Measurements from ENCODE around the gene PON3. TPM values are rescaled to one million over a fixed set of nuclear protein-coding genes. Genes with fewer than 3 reads are reported as not detected.

The PON3 gene
- total and polyA plus RNA-seq, 2 experiments from 2014 or later, result not detected

GRCh38 chr7:95309951-95310350 is 86.2 kb downstream of the PON3 start:
- H3K27me3 ChIP-seq, result no peaks in the 10 kb centered on the region
- DNase-seq (ENCODE audit: low read depth in 1 of 2, low spot score in 1 of 2), result no peak
- H3K4me1 ChIP-seq (ENCODE audit: low read depth), result no peaks in the 10 kb centered on the region
- no peaks in the 10 kb centered on the region for H3K9me3 ChIP-seq (ENCODE audit: low read depth)
- no peak for TF ChIP-seq CTCF (IDR thresholded peaks at IDR 0.05; ENCODE audit: low read depth, low read length)
- H3K4me3 ChIP-seq, result no peak overlapping the region
- H3K27ac ChIP-seq, result no peak overlapping the region
- H3K36me3 ChIP-seq, result no peaks in the 10 kb centered on the region

Other genes with a start within 250 kb of the PON3 start
- not detected in 2 replicates for gene PON1, start 71.8 kb downstream of the PON3 start, total RNA-seq
- gene PON1, start 71.8 kb downstream of the PON3 start, polyA plus RNA-seq, result 0.34 and 0.51 TPM in 2 replicates
- 52.5 and 76.9 TPM in 2 replicates for gene PON2, start 38.7 kb upstream of the PON3 start, total RNA-seq
- 94.2 and 117 TPM in 2 replicates for gene PON2, start 38.7 kb upstream of the PON3 start, polyA plus RNA-seq
- gene ASB4, start 89.6 kb upstream of the PON3 start, total RNA-seq, result not detected in 2 replicates
- 0.13 TPM in 1 of 2 replicates, not detected in the other for gene ASB4, start 89.6 kb upstream of the PON3 start, polyA plus RNA-seq
- 0.88 and 2.6 TPM in 2 replicates for gene PDK4, start 200.1 kb upstream of the PON3 start, total RNA-seq
- 0.32 and 0.37 TPM in 2 replicates for gene PDK4, start 200.1 kb upstream of the PON3 start, polyA plus RNA-seq

Data from cardiac muscle cell (in vitro differentiated cells and primary cell).